HPDE6-E6E7 (cell line): ENCODE data around the gene TUBB2B.
"Not testable (repeated sequence)": the region's sequence is repeated elsewhere in the genome, so short reads cannot be mapped to it uniquely, and the experiment has no call there.

ENCODE experiments used
- DNase-seq: peaks from one replicate; pipeline ENCODE4 v3.0.0; 2011; ENCODE audit warnings: missing footprints; ENCODE audit errors: extremely low spot score

TUBB2B gene

GRCh38 chr6:3210024-3210610 lies 17.3 kb downstream of the TUBB2B start:
- no peak for DNase-seq

- peak; percentile 92 for DNase-seq
These were observed 18.1 kb downstream of the TUBB2B start for GRCh38 chr6:3209114-3210023.

- no peak for DNase-seq
These were observed 18.7 kb downstream of the TUBB2B start for GRCh38 chr6:3208775-3209113.

GRCh38 chr6:3208098-3208774 lies 19.2 kb downstream of the TUBB2B start:
- no peak for DNase-seq

GRCh38 chr6:3206339-3207015 lies 21.0 kb downstream of the TUBB2B start:
- no peak for DNase-seq

- DNase-seq: peak; percentile 82
These were observed 21.5 kb downstream of the TUBB2B start for GRCh38 chr6:3205913-3206312.

- DNase-seq: no peak
These were observed 22.5 kb downstream of the TUBB2B start for GRCh38 chr6:3204921-3205320.

- no peak for DNase-seq
These were observed 24.3 kb downstream of the TUBB2B start for GRCh38 chr6:3202999-3203696.

GRCh38 chr6:3201388-3201787 lies 26.1 kb downstream of the TUBB2B start:
- no peak for DNase-seq

- no peak for DNase-seq
These were observed 26.8 kb downstream of the TUBB2B start for GRCh38 chr6:3200682-3201081.

- DNase-seq: no peak
These were observed 28.1 kb downstream of the TUBB2B start for GRCh38 chr6:3199382-3199781.

- not testable (repeated sequence) for DNase-seq
These were observed 29.7 kb downstream of the TUBB2B start for GRCh38 chr6:3197734-3198133.

GRCh38 chr6:3196770-3197169 lies 30.7 kb downstream of the TUBB2B start:
- no peak for DNase-seq

- DNase-seq: no peak
These were observed 31.6 kb downstream of the TUBB2B start for GRCh38 chr6:3195695-3196497.

GRCh38 chr6:3195420-3195694 lies 32.1 kb downstream of the TUBB2B start:
- DNase-seq: no peak

GRCh38 chr6:3194535-3195419 lies 32.7 kb downstream of the TUBB2B start:
- DNase-seq: no peak

- no peak for DNase-seq
These were observed 34.2 kb downstream of the TUBB2B start for GRCh38 chr6:3193102-3193849.

- no peak for DNase-seq
These were observed 36.7 kb downstream of the TUBB2B start for GRCh38 chr6:3190779-3191178.

- no peak for DNase-seq
These were observed 37.4 kb downstream of the TUBB2B start for GRCh38 chr6:3190056-3190455.
